Hepatocyte (in vitro differentiated cells): Measurements from ENCODE around the gene UPK3B.
"Not testable (repeated sequence)": the region's sequence is repeated elsewhere in the genome, so short reads cannot be mapped to it uniquely, and the experiment has no call there.

Experiments used
- EZH2 ChIP-seq: fragments of 200-600 bp; sonication (generic); IDR thresholded peaks from 2 replicates; pipeline ENCODE4 v1.6.1; 2016; ENCODE audit warnings: antibody characterized with exemption, mild to moderate bottlenecking, borderline replicate concordance
- EZH2phosphoT487 ChIP-seq: fragments of 200-600 bp; sonication (generic); IDR thresholded peaks from one replicate; pipeline ENCODE4 v1.6.1; 2018; ENCODE audit warnings: antibody characterized with exemption, mild to moderate bottlenecking, low read depth, moderate library complexity; ENCODE audit not compliant: unreplicated experiment, severe bottlenecking
- TF ChIP-seq, protein P1 (sequence below): fragments of 200-600 bp; sonication (generic); IDR thresholded peaks from 2 replicates; pipeline ENCODE4 v1.5.1; 2016; ENCODE audit warnings: antibody characterized with exemption, mild to moderate bottlenecking; ENCODE audit not compliant: poor library complexity

DNA sequence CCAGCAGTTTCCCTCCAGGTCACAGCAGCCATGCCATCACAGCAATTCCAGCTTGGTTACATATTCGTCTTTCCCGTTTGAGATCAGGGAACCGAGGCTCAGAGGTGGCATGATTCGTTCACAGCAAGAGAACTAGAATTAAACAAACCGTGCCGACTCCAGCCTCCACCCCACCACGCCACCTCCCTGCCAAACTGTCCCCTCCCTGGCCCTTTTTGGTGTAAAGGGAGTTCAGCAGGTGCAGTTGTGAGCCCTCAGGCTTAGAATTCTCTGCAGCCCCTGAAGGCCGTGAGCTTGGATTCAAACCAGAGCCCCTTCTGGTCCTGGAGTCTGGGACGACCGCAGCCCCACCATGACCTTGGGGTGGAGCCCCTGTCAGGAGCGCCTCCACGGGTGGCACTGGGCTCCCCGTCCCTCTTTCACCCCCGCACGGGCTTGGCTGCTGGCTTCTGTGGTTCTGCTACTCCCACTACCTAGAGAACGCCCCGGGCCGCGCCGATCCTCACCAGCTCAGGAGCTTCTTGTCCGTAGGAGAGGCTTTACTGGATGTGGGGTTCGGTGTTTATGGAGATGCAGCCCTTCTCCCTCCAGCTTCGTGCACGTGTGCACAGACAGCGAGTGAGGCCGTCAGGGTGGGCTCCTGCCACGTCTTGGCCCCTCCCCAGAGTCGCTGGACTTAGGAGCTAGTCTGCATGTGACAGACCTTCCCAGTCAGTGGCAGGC, 11.0 kb upstream of the UPK3B start:
- TF ChIP-seq, protein P1, sequence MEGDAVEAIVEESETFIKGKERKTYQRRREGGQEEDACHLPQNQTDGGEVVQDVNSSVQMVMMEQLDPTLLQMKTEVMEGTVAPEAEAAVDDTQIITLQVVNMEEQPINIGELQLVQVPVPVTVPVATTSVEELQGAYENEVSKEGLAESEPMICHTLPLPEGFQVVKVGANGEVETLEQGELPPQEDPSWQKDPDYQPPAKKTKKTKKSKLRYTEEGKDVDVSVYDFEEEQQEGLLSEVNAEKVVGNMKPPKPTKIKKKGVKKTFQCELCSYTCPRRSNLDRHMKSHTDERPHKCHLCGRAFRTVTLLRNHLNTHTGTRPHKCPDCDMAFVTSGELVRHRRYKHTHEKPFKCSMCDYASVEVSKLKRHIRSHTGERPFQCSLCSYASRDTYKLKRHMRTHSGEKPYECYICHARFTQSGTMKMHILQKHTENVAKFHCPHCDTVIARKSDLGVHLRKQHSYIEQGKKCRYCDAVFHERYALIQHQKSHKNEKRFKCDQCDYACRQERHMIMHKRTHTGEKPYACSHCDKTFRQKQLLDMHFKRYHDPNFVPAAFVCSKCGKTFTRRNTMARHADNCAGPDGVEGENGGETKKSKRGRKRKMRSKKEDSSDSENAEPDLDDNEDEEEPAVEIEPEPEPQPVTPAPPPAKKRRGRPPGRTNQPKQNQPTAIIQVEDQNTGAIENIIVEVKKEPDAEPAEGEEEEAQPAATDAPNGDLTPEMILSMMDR: not testable (repeated sequence)
- not testable (repeated sequence) for TF ChIP-seq EZH2, EZH2phosphoT487
